LNCaP clone FGC (cell line): ENCODE results near the gene IQUB.

Source experiments
- DNase-seq: peaks from one replicate; pipeline ENCODE4 v3.0.0-alpha.2; 2011; ENCODE audit warnings: low read depth
- H3K4me3 ChIP-seq: 2 replicates; pipeline ENCODE4 v1.5.1; 2011; ENCODE audit warnings: mild to moderate bottlenecking, low read depth, low read length, control low read depth
- CTCF ChIP-seq: IDR thresholded peaks from 2 replicates; pipeline ENCODE4 v1.5.1; 2012; ENCODE audit warnings: mild to moderate bottlenecking; ENCODE audit not compliant: control insufficient read depth, insufficient read depth; ENCODE audit errors: extremely low read depth

IQUB gene

DNA sequence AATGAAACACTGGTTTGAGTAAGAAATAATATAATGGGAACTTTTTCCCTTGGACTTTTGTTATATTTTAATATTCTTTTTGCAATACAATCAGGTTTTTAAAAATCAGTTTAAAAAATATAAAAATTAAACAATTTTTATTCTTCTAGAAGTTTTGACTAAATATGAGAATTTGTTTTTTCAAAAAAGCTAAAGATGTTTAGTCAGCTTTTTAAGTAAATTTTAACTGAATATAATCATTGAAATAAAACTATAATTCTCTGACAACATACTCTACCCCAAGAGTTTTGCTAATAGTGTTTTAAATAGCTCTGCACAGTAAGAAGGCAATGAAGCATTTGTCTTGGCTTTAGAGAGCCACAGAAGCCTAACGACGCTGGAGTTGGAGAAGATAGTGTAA, 70.5 kb downstream of the IQUB start:
- DNase-seq: no peak
- H3K4me3 ChIP-seq: no peak overlapping the region
- TF ChIP-seq CTCF: no peak

DNA sequence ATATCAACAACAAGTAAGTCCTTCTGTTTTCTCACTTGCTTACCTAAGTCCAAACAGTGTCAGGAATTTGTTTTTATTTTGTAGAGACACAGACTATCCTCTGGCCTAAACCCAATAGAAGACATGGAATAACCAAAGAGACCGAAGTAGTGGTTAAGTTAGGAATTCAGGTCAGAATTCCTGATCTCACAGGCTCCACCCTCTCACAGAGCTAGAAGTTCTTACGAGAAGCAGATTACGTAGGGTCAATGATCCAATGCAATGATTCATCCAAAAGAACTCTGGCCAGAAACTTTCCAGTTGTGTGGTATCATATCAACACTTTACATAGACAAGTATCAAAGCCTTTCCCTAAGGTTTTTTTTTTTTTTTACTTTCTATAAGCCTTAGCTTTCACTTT, 73.8 kb downstream of the IQUB start:
- TF ChIP-seq CTCF: no peak
- DNase-seq: no peak
- H3K4me3 ChIP-seq: no peak overlapping the region

DNA sequence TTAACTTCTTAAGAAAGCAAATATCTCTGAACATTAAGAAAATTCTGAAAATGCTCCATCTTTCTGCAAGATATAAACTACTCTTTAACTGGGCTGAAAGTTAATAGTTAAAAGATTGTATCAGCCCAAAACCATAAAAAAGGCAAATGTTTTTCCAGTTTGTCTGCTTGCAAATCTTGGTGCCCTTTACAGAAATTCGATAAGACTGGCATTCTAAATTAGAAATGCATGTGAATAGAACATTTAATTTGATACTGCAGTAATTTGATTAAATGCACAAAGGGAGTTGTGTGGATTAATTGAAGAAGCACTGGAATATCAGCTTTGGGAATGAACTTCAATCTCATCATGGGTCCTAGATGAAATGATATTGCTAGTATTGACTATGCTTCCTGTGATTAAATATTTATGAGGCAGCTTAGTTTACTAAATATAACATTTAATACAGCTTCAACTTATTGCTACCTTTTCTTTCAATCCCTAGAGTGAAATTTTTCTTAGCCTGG, 78.4 kb downstream of the IQUB start:
- H3K4me3 ChIP-seq: no peak overlapping the region
- no peak for DNase-seq
- no peak for TF ChIP-seq CTCF

DNA sequence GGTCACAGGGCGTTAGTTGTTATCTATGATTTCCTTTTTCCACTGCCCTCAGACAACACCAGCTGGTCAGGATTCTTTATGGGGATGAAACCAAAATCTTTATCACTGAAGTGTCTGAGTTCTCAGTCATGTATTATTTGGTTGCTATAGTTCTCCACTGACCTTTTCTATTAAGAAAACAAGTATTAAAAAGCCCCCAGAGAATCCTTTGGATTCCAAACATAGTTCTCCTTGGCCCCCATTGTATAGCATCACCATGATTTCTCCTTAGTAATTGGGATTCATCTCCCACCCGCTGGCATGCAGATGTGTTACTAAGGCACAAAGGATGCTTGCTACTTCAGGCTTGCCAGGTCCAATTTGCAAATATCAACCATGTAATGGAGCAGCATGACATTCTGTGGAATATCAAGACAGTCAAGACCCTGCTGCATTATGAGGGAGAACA, 94.3 kb downstream of the IQUB start:
- H3K4me3 ChIP-seq: no peak overlapping the region
- no peak for DNase-seq
- TF ChIP-seq CTCF: no peak

GRCh38 chr7:123439191-123439590, 95.2 kb downstream of the IQUB start:
- DNase-seq: no peak
- no peak overlapping the region for H3K4me3 ChIP-seq
- no peak for TF ChIP-seq CTCF

GRCh38 chr7:123437447-123437995, 96.9 kb downstream of the IQUB start:
- no peak for DNase-seq
- H3K4me3 ChIP-seq: no peak overlapping the region
- no peak for TF ChIP-seq CTCF

DNA sequence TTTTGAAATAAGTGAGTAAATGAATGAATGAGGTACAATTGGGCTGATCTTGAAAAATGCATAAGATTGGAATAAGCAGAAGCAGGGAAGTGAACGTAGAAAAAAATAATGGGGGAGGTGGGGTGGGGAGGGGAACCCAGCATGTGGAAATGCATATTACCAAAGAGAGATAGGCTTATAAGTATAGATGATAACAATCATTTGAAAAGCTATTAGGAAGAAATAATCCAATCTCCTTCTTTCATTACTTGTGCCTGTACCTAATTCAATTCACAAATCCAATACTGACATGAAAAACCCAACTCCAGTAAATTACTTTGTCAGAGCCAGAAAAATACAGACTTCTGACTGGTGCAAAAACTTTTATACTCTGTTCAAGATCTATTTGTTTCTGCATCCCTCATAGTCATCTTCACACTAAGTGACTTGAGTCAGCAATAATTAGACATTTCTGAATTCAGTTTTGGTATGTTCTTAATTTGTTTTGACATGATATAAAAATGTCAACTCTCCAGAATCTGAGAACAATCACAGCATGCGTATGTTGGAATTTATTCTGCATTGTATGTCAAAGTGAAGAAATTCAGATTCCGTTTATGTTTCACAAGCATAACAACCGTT, 99.2 kb downstream of the IQUB start:
- H3K4me3 ChIP-seq: no peak overlapping the region
- TF ChIP-seq CTCF: no peak
- no peak for DNase-seq
